Measurements from ENCODE around the gene GTF3C6. TPM values are rescaled to one million over a fixed set of nuclear protein-coding genes. Genes with fewer than 3 reads are reported as not detected.
A peak's percentile ranks its signal among the peaks of the same experiment; 100 is the strongest.

Gene GTF3C6
- total RNA-seq (10 to 100 TPM; 34.8 to 41.6 TPM), polyA plus RNA-seq (100 to 1,000 TPM in 1 of 3 donors, 10 to 100 TPM in 2; 93.4 to 100 (median 98.5) TPM), total RNA-seq (15.6 to 76.5 (median 28.6) reads per million in 6 experiments)

- Mint-ChIP-seq H3K4me3 (peak within 1 kb of the TSS; percentile 96 to 99 (median 98)), H3K27ac (peak within 1 kb of the TSS; percentile 97 to 100 (median 98)), H3K9me3 (no peaks in the 10 kb centered on the region), H3K36me3 (peaks cover 0 to 34% (median 21%) of the 10 kb centered on the region in 3 donors), H3K4me1 (peaks cover 9 to 24% (median 20%) of the 10 kb centered on the region in 4 donors), H3K27me3 (peaks cover 0 to 4% (median 3%) of the 10 kb centered on the region in 5 donors)
- ATAC-seq (peak; percentile 99), DNase-seq (peak; percentile 84 to 95 (median 90))
- POLR2A ChIA-PET, result interaction anchor here (0.5 to 4.5 kb wide), 19 partner anchors 14 to 1471 kb away, joined by 3 to 87 read pairs (median 4); partner anchors contain the start of genes AK9, AMD1, CDC40 and CDK19
These were observed at the start of gene GTF3C6 for GRCh38 chr6:110958329-110959192. Gene GTF3C6, plus strand, starts transcription at chr6:110958706. Its CDS starts 64 bp downstream, at chr6:110958770.

GRCh38 chr6:110930781-110931180 is 27.7 kb upstream of the GTF3C6 start:
- Mint-ChIP-seq H3K4me3 (no peak overlapping the region), H3K27ac (peak overlapping the region in 1 of 10 donors; percentile 41), H3K36me3 (no peaks in the 10 kb centered on the region), H3K27me3 (peaks cover 0 to 3% (median 0%) of the 10 kb centered on the region in 5 donors), H3K4me1 (peaks cover 0 to 9% (median under 1%) of the 10 kb centered on the region in 4 donors), H3K9me3 (no peaks in the 10 kb centered on the region)
- POLR2A ChIA-PET, result no interaction called here
- no peak for DNase-seq
- ATAC-seq, result no peak

- Mint-ChIP-seq H3K27ac (no peak overlapping the region), H3K9me3 (no peaks in the 10 kb centered on the region)
- ATAC-seq, result no peak
These were observed 24.6 kb upstream of the GTF3C6 start for GRCh38 chr6:110933912-110934311.

GRCh38 chr6:110934381-110934898 is 24.1 kb upstream of the GTF3C6 start:
- no peaks in the 10 kb centered on the region for H3K36me3 Mint-ChIP-seq
- ATAC-seq, result no peak
- H3K27me3 Mint-ChIP-seq, result no peaks in the 10 kb centered on the region
- H3K27ac Mint-ChIP-seq, result no peak overlapping the region
- peaks cover 0 to 9% (median 0%) of the 10 kb centered on the region in 4 donors for H3K4me1 Mint-ChIP-seq
- H3K9me3 Mint-ChIP-seq, result no peaks in the 10 kb centered on the region
- no peak for DNase-seq
- no peak overlapping the region for H3K4me3 Mint-ChIP-seq
- POLR2A ChIA-PET, result no interaction called here

More at GRCh38 chr6:110933912-110934311, 24.6 kb upstream of the GTF3C6 start:
- POLR2A ChIA-PET, result no interaction called here
- DNase-seq, result no peak
- Mint-ChIP-seq H3K4me3 (no peak overlapping the region), H3K36me3 (no peaks in the 10 kb centered on the region), H3K4me1 (peaks cover 0 to 9% (median 0%) of the 10 kb centered on the region in 4 donors), H3K27me3 (no peaks in the 10 kb centered on the region)

GRCh38 chr6:110935171-110935570 is 23.3 kb upstream of the GTF3C6 start:
- ATAC-seq (no peak), DNase-seq (no peak)
- H3K36me3 Mint-ChIP-seq, result no peaks in the 10 kb centered on the region
- H3K27ac Mint-ChIP-seq, result no peak overlapping the region
- no peaks in the 10 kb centered on the region for H3K9me3 Mint-ChIP-seq
- no peaks in the 10 kb centered on the region for H3K27me3 Mint-ChIP-seq
- H3K4me1 Mint-ChIP-seq, result peaks cover 0 to 9% (median 0%) of the 10 kb centered on the region in 4 donors
- H3K4me3 Mint-ChIP-seq, result no peak overlapping the region
- POLR2A ChIA-PET, result no interaction called here

- peaks cover 0 to 6% (median 0%) of the 10 kb centered on the region in 4 donors for H3K4me1 Mint-ChIP-seq
- POLR2A ChIA-PET, result no interaction called here
- no peak for ATAC-seq
- no peak overlapping the region for H3K27ac Mint-ChIP-seq
- no peaks in the 10 kb centered on the region for H3K36me3 Mint-ChIP-seq
- DNase-seq, result no peak
- no peak overlapping the region for H3K4me3 Mint-ChIP-seq
- H3K9me3 Mint-ChIP-seq, result no peaks in the 10 kb centered on the region
- no peaks in the 10 kb centered on the region for H3K27me3 Mint-ChIP-seq
These were observed 20.3 kb upstream of the GTF3C6 start for GRCh38 chr6:110938171-110938570.

- no peak overlapping the region for H3K27ac Mint-ChIP-seq
- ATAC-seq, result no peak
- POLR2A ChIA-PET, result no interaction called here
- H3K36me3 Mint-ChIP-seq, result no peaks in the 10 kb centered on the region
- H3K4me3 Mint-ChIP-seq, result no peak overlapping the region
- DNase-seq, result no peak
- H3K9me3 Mint-ChIP-seq, result no peaks in the 10 kb centered on the region
- no peaks in the 10 kb centered on the region for H3K27me3 Mint-ChIP-seq
- peaks cover 0 to 4% (median 0%) of the 10 kb centered on the region in 4 donors for H3K4me1 Mint-ChIP-seq
These were observed 18.9 kb upstream of the GTF3C6 start for GRCh38 chr6:110939429-110940200.

GRCh38 chr6:110944681-110945151 is 13.8 kb upstream of the GTF3C6 start:
- H3K27me3 Mint-ChIP-seq, result no peaks in the 10 kb centered on the region
- ATAC-seq, result peak; percentile 43 to 52
- H3K4me1 Mint-ChIP-seq, result peaks cover 0 to 7% (median 0%) of the 10 kb centered on the region in 4 donors
- no peak for DNase-seq
- H3K36me3 Mint-ChIP-seq, result no peaks in the 10 kb centered on the region
- H3K4me3 Mint-ChIP-seq, result no peak overlapping the region
- H3K9me3 Mint-ChIP-seq, result no peaks in the 10 kb centered on the region
- H3K27ac Mint-ChIP-seq, result peak overlapping the region in 1 of 10 donors; percentile 39
- POLR2A ChIA-PET, result interaction anchor here (1.1 kb wide), 1 partner anchor 13 kb away, joined by 3 read pairs; the partner anchor contains the start of gene GTF3C6

- H3K9me3 Mint-ChIP-seq, result no peaks in the 10 kb centered on the region
- H3K36me3 Mint-ChIP-seq, result no peaks in the 10 kb centered on the region
- H3K4me1 Mint-ChIP-seq, result peaks cover 0 to 7% (median under 1%) of the 10 kb centered on the region in 4 donors
- POLR2A ChIA-PET, result no interaction called here
- H3K27me3 Mint-ChIP-seq, result no peaks in the 10 kb centered on the region
- no peak overlapping the region for H3K4me3 Mint-ChIP-seq
- H3K27ac Mint-ChIP-seq, result peak overlapping the region in 1 of 10 donors; percentile 54
- ATAC-seq (no peak), DNase-seq (no peak)
These were observed 12.0 kb upstream of the GTF3C6 start for GRCh38 chr6:110946498-110946897.

- Mint-ChIP-seq H3K27me3 (peaks cover 0 to 6% (median under 1%) of the 10 kb centered on the region in 5 donors), H3K9me3 (no peaks in the 10 kb centered on the region), H3K27ac (no peak overlapping the region), H3K36me3 (no peaks in the 10 kb centered on the region), H3K4me3 (no peak overlapping the region), H3K4me1 (peaks cover 0 to 2% (median under 1%) of the 10 kb centered on the region in 4 donors)
- DNase-seq (peak in 3 of 10 donors; percentile 49 to 59 (median 53)), ATAC-seq (peak; percentile 35 to 37)
- POLR2A ChIA-PET, result interaction anchor here (0.7 to 1.1 kb wide), 2 partner anchors 75 to 736 kb away, joined by 3 to 4 read pairs; partner anchors contain the start of gene AMD1
These were observed 8.7 kb upstream of the GTF3C6 start for GRCh38 chr6:110949679-110950285.

- POLR2A ChIA-PET, result interaction anchor here (1.1 to 1.2 kb wide), 2 partner anchors 76 to 135 kb away, joined by 3 to 5 read pairs; partner anchors contain the start of genes AMD1 and CDK19
- no peak overlapping the region for H3K4me3 Mint-ChIP-seq
- H3K27ac Mint-ChIP-seq, result no peak overlapping the region
These were observed 8.1 kb upstream of the GTF3C6 start for GRCh38 chr6:110950440-110950839.

GRCh38 chr6:110951008-110951407 is 7.5 kb upstream of the GTF3C6 start:
- H3K27me3 Mint-ChIP-seq, result peaks cover 0 to 6% (median 3%) of the 10 kb centered on the region in 5 donors
- peak overlapping the region in 1 of 10 donors; percentile 24 for H3K27ac Mint-ChIP-seq
- H3K4me1 Mint-ChIP-seq, result peaks cover 0 to 2% (median 0%) of the 10 kb centered on the region in 4 donors
- DNase-seq, result no peak
- H3K4me3 Mint-ChIP-seq, result no peak overlapping the region
- no peaks in the 10 kb centered on the region for H3K9me3 Mint-ChIP-seq
- H3K36me3 Mint-ChIP-seq, result no peaks in the 10 kb centered on the region
- POLR2A ChIA-PET, result interaction anchor here (1.1 to 1.2 kb wide), 2 partner anchors 77 to 135 kb away, joined by 3 to 5 read pairs; partner anchors contain the start of genes AMD1 and CDK19
- ATAC-seq, result no peak

More at GRCh38 chr6:110950440-110950839, 8.1 kb upstream of the GTF3C6 start:
- peaks cover 0 to 6% (median 3%) of the 10 kb centered on the region in 5 donors for H3K27me3 Mint-ChIP-seq
- ATAC-seq (no peak), DNase-seq (no peak)
- peaks cover 0 to 2% (median 0%) of the 10 kb centered on the region in 4 donors for H3K4me1 Mint-ChIP-seq
- H3K36me3 Mint-ChIP-seq, result no peaks in the 10 kb centered on the region
- H3K9me3 Mint-ChIP-seq, result no peaks in the 10 kb centered on the region

Data from naive thymus-derived CD8-positive, alpha-beta T cell (primary cell).